ENCODE results near the gene THBD.

Gene THBD

GRCh38 chr20:23085436-23086055 lies 36.1 kb upstream of the THBD start:
- in situ Hi-C loops (cut with MboI; ENCODE audit: low pct_unique_long_range_greater_than_20kb, low sequenced_read_pairs, unreplicated experiment): no loop called here
- no peak for DNase-seq (ENCODE audit: low spot score)
- no peak for TF ChIP-seq CTCF (IDR thresholded peaks at IDR 0.05; ENCODE audit: extremely low read depth, insufficient read depth, missing control alignments)

- no peak for TF ChIP-seq CTCF (IDR thresholded peaks at IDR 0.05; ENCODE audit: extremely low read depth, insufficient read depth, missing control alignments)
- DNase-seq (ENCODE audit: low spot score): no peak
- in situ Hi-C loops (cut with MboI; ENCODE audit: low pct_unique_long_range_greater_than_20kb, low sequenced_read_pairs, unreplicated experiment): no loop called here
Observed at GRCh38 chr20:23084845-23085365, 35.4 kb upstream of the THBD start.

- no peak for DNase-seq (ENCODE audit: low spot score)
- in situ Hi-C loops (cut with MboI; ENCODE audit: low pct_unique_long_range_greater_than_20kb, low sequenced_read_pairs, unreplicated experiment): no loop called here
- TF ChIP-seq CTCF (IDR thresholded peaks at IDR 0.05; ENCODE audit: extremely low read depth, insufficient read depth, missing control alignments): no peak
Observed at GRCh38 chr20:23084282-23084844, 34.9 kb upstream of the THBD start.

GRCh38 chr20:23083553-23084220 lies 34.2 kb upstream of the THBD start:
- in situ Hi-C loops (cut with MboI; ENCODE audit: low pct_unique_long_range_greater_than_20kb, low sequenced_read_pairs, unreplicated experiment): no loop called here
- no peak for TF ChIP-seq CTCF (IDR thresholded peaks at IDR 0.05; ENCODE audit: extremely low read depth, insufficient read depth, missing control alignments)
- no peak for DNase-seq (ENCODE audit: low spot score)

- DNase-seq (ENCODE audit: low spot score): no peak
- in situ Hi-C loops (cut with MboI; ENCODE audit: low pct_unique_long_range_greater_than_20kb, low sequenced_read_pairs, unreplicated experiment): no loop called here
- no peak for TF ChIP-seq CTCF (IDR thresholded peaks at IDR 0.05; ENCODE audit: extremely low read depth, insufficient read depth, missing control alignments)
Observed at GRCh38 chr20:23082846-23083552, 33.5 kb upstream of the THBD start.

GRCh38 chr20:23081263-23081819 lies 31.9 kb upstream of the THBD start:
- in situ Hi-C loops (cut with MboI; ENCODE audit: low pct_unique_long_range_greater_than_20kb, low sequenced_read_pairs, unreplicated experiment): no loop called here
- no peak for DNase-seq (ENCODE audit: low spot score)
- TF ChIP-seq CTCF (IDR thresholded peaks at IDR 0.05; ENCODE audit: extremely low read depth, insufficient read depth, missing control alignments): no peak
